Activated CD4-positive, alpha-beta T cell treated with anti-CD3 and anti-CD28 coated beads, Interleukin-2, amount 10 ng/mL, durations not matched to agents 24 days and 14 days (primary cell): Measurements from ENCODE around the gene DOP1B. TPM values are rescaled to one million over a fixed set of nuclear protein-coding genes. Genes with fewer than 3 reads are reported as not detected.
"Not testable (repeated sequence)": the region's sequence is repeated elsewhere in the genome, so short reads cannot be mapped to it uniquely, and the experiment has no call there.

Experiments used
- DNase-seq: peaks from one replicate; pipeline ENCODE4 v3.0.0; 2022
- H3K27ac Mint-ChIP-seq: one replicate; pipeline ENCODE4 v1.8.0; 2022; ENCODE audit warnings: mild to moderate bottlenecking, mixed read lengths
- H3K27me3 Mint-ChIP-seq: one replicate; pipeline ENCODE4 v1.8.0; 2022; ENCODE audit warnings: mixed read lengths
- H3K36me3 Mint-ChIP-seq: one replicate; pipeline ENCODE4 v1.8.0; 2022; ENCODE audit warnings: low read depth, mild to moderate bottlenecking, mixed read lengths
- H3K4me1 Mint-ChIP-seq: one replicate; pipeline ENCODE4 v1.8.0; 2021; ENCODE audit warnings: mixed read lengths
- H3K4me3 Mint-ChIP-seq: one replicate; pipeline ENCODE4 v1.8.0; 2022; ENCODE audit warnings: mild to moderate bottlenecking, moderate library complexity, mixed read lengths
- H3K9me3 Mint-ChIP-seq: one replicate; pipeline ENCODE4 v1.8.0; 2021; ENCODE audit warnings: mixed read lengths
- intact Hi-C: fragments of 100-400 bp; cut with micrococcal nuclease; formaldehyde crosslinking; loops from one replicate; pipeline ENCODE4 v1.15.1; 2023
- total RNA-seq: library from RNA; stranded (reverse); gene quantifications from 2 replicates; pipeline ENCODE4 v1.2.3, GENCODE V29; 2022

The DOP1B gene
- total RNA-seq, 1 donor from 2014 or later = 17.5 TPM

DNA sequence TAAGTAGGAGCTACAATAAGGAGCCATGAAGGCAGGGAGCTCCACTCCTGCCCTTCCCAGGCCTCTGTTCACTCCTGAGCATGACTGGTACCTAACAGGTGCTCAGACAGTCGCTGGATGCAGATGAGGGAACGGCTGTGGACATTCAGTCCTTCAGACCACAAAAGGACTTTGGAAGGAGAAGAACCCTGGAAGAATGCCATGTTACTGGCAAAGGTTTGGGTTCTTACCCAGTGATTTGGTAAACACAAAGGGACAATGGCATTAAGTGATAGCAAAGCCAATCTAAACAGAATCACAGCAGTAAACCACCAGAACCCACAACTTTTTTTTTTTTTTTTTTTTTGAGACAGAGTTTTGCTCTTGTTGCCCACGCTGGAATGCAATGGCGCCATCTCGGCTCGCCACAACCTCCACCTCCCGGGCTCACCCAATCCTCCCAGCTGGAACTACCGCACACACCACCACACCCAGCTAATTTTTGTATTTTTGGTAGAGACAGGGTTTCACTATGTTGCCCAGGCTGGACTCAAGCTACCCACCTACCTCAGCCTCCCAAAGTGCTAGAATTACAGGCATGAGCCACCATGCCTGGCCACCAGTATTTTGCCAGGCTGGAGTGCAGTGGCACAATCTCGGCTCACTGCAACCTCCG lies 29.2 kb upstream of the DOP1B start:
- H3K4me1 Mint-ChIP-seq = peaks cover 20% of the 10 kb centered on the region
- no peak for DNase-seq

DNA sequence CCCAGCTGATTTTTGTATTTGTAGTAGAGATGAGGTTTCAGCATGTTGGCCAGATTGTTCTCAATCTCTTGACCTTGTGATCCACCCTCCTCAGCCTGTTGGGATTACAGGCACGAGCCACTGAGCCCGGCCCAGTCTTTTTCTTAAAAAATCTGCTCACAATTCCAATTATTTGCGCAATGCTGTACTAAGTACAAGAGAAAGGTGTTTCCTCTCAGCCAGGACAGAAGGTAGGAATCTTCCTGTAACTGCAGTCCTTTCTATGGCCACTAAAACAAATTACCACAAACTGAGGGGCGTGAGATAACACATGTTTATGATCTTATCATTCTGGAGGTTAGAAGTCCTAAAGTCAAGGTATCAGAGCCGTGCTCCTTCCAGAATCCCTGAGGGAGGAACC lies 28.6 kb upstream of the DOP1B start:
- peaks cover 3% of the 10 kb centered on the region for H3K36me3 Mint-ChIP-seq
- H3K4me3 Mint-ChIP-seq = no peak overlapping the region

More for the DNA sequence above, 29.2 kb upstream of the DOP1B start:
- Mint-ChIP-seq H3K27ac (no peak overlapping the region), H3K9me3 (no peaks in the 10 kb centered on the region), H3K27me3 (peaks cover 16% of the 10 kb centered on the region), H3K36me3 (peaks cover 3% of the 10 kb centered on the region), H3K4me3 (no peak overlapping the region)
- intact Hi-C loops = no loop called here

DNA sequence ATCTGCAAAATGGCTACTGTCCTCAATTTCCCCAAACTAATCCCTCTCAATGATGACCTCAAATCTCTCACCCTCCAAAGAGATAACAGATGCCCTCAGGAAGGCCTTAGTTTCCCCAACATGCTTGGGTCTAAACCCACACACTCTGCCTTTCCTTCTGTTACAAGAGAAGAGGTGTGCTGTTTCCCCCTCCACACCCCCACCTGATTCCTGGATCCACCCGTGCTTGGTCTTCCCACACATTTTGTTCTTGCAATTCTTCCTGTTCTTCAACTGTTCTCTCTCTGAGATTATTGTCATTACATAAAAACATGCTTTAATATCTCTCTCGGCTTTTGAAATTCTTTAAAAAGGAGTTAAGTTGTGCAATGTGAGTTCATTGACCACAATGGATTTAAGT lies 27.4 kb upstream of the DOP1B start:
- Mint-ChIP-seq H3K4me3 (peak overlapping the region; percentile 37), H3K36me3 (peaks cover 3% of the 10 kb centered on the region), H3K27ac (no peak overlapping the region), H3K27me3 (peaks cover 15% of the 10 kb centered on the region), H3K9me3 (no peaks in the 10 kb centered on the region), H3K4me1 (peaks cover 25% of the 10 kb centered on the region)
- DNase-seq = no peak
- intact Hi-C loops = no loop called here

More for the DNA sequence above, 28.6 kb upstream of the DOP1B start:
- H3K4me1 Mint-ChIP-seq = peaks cover 20% of the 10 kb centered on the region
- no peak overlapping the region for H3K27ac Mint-ChIP-seq
- no peaks in the 10 kb centered on the region for H3K9me3 Mint-ChIP-seq
- intact Hi-C loops = no loop called here
- H3K27me3 Mint-ChIP-seq = peaks cover 15% of the 10 kb centered on the region
- DNase-seq = no peak

DNA sequence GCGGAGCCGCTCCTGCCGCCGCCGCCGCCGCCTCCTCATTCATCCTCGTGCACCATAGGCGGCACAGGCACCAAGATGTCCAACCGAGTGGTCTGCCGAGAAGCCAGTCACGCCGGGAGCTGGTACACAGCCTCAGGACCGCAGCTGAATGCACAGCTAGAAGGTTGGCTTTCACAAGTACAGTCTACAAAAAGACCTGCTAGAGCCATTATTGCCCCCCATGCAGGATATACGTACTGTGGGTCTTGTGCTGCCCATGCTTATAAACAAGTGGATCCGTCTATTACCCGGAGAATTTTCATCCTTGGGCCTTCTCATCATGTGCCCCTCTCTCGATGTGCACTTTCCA lies 26.2 kb upstream of the DOP1B start:
- Mint-ChIP-seq H3K4me1 (peaks cover 26% of the 10 kb centered on the region), H3K27me3 (peaks cover 15% of the 10 kb centered on the region), H3K4me3 (peak overlapping the region; percentile 87), H3K27ac (peak overlapping the region; percentile 84)
- intact Hi-C loops, H3K9me3 Mint-ChIP-seq, DNase-seq, H3K36me3 Mint-ChIP-seq: not testable (repeated sequence)

DNA sequence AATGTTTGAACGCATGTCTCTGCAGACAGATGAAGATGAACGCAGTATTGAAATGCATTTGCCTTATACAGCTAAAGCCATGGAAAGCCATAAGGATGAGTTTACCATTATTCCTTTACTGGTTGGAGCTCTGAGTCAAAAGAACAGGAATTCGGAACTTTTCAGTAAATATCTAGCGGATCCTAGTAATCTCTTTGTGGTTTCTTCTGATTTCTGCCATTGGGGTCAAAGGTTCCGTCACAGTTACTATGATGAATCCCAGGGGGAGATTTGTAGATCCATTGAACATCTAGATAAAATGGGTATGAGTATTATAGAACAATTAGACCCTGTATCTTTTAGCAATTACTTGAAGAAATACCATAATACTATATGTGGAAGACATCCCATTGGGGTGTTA lies 25.8 kb upstream of the DOP1B start:
- DNase-seq, intact Hi-C loops, H3K36me3 Mint-ChIP-seq, H3K9me3 Mint-ChIP-seq, H3K27ac Mint-ChIP-seq: not testable (repeated sequence)
- peak overlapping the region; percentile 87 for H3K4me3 Mint-ChIP-seq
- H3K27me3 Mint-ChIP-seq = peaks cover 15% of the 10 kb centered on the region
- H3K4me1 Mint-ChIP-seq = peaks cover 23% of the 10 kb centered on the region

DNA sequence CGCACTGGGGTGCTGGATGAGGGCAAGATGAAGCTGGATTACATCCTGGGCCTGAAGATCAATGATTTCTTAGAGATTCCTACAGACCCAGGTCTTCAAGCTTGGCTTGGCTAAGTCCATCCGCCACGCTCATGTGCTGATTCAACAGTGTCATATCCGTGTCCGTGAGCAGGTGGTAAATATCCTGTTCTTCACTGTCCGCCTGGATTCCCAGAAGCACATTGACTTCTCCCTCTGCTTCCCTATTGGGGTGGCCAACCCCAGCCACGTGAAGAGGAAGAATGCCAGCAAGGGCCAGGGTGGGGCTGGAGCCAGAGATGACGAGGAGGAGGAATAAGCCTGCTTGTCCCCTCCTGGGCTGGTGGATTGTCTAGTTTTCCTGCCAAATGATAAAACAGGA lies 23.9 kb upstream of the DOP1B start:
- Mint-ChIP-seq H3K36me3 (peaks cover 5% of the 10 kb centered on the region), H3K4me1 (peaks cover 32% of the 10 kb centered on the region), H3K27ac (no peak overlapping the region), H3K4me3 (no peak overlapping the region), H3K9me3 (no peaks in the 10 kb centered on the region), H3K27me3 (peaks cover 11% of the 10 kb centered on the region)
- intact Hi-C loops = no loop called here
- no peak for DNase-seq

DNA sequence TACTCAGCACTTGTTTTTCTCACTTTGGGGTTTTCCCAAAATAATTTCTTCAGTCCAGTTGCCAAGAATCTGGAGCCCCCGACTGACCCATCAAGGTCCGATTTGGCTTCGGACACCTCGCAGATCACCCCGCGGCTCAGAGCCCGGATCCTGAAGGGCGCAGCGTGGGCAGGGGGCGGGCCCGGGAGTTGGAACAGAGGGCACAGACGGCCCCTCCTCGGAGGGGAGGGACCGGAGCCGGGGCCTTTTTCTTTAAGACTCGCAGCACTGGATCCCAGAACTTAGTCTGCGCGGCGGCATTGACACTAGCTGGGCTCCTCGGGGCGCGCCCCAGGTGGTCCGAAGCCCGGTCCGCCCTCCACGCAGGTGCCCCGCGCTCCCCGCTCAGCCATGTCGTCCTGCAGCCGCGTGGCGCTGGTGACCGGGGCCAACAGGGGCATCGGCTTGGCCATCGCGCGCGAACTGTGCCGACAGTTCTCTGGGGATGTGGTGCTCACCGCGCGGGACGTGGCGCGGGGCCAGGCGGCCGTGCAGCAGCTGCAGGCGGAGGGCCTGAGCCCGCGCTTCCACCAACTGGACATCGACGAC lies 21.7 kb upstream of the DOP1B start, which contains the start of gene CBR3:
CBR3 (plus strand) TSS at position 277 of the 588 bp plus-strand sequence; CDS start at position 391, 114 bp downstream.
- intact Hi-C loops = no loop called here
- H3K9me3 Mint-ChIP-seq = no peaks in the 10 kb centered on the region

DNA sequence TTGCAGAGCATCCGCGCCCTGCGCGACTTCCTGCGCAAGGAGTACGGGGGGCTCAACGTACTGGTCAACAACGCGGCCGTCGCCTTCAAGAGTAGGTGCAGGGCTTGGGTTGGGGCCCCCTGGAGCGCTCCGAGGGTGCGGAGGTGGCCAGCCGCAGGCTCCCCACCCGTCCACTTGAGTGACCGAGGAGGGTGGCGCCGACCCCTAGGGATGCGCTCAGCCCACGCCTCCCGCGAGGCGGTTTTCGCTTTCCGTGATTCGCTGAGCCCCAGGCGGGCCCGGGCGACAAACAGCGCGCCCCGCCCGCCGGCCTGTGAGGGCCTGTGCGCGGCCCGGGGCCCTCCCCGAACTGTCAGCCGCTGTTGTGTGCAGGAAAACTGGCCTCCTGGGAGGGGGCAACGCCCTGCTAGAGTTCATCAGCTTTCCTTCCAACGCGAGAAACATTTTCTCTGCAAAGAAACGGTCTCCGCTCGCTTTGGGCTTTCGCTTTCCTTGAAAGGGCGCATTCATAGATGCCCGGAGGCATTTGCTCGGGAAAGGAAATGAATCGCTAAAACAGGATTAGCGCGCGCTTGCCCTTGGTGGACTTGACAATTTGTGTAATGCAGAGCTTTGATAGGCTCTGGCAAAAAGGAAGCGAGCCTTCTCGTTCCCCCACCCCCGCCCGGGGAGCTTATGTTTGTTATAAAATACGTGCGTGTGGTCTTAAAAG lies 21.1 kb upstream of the DOP1B start:
- peaks cover 14% of the 10 kb centered on the region for H3K36me3 Mint-ChIP-seq
- H3K4me1 Mint-ChIP-seq = peaks cover 25% of the 10 kb centered on the region
- no peaks in the 10 kb centered on the region for H3K9me3 Mint-ChIP-seq
- H3K27ac Mint-ChIP-seq = peak overlapping the region; percentile 97
- peak; percentile 93 for DNase-seq
- peak overlapping the region; percentile 95 for H3K4me3 Mint-ChIP-seq
- intact Hi-C loops = loop anchor here (1.0 to 2.0 kb wide), 2 partner anchors 21 to 185 kb away; partner anchors contain the start of genes DOP1B and MORC3
- H3K27me3 Mint-ChIP-seq = peaks cover 4% of the 10 kb centered on the region

More for the DNA sequence above, 21.7 kb upstream of the DOP1B start, which contains the start of gene CBR3:
- H3K27ac Mint-ChIP-seq = peak within 1 kb of the TSS; percentile 97
- H3K4me3 Mint-ChIP-seq = peak within 1 kb of the TSS; percentile 95
- peaks cover 13% of the 10 kb centered on the region for H3K36me3 Mint-ChIP-seq
- peak; percentile 90 for DNase-seq
- peaks cover 4% of the 10 kb centered on the region for H3K27me3 Mint-ChIP-seq
- H3K4me1 Mint-ChIP-seq = peaks cover 28% of the 10 kb centered on the region

DNA sequence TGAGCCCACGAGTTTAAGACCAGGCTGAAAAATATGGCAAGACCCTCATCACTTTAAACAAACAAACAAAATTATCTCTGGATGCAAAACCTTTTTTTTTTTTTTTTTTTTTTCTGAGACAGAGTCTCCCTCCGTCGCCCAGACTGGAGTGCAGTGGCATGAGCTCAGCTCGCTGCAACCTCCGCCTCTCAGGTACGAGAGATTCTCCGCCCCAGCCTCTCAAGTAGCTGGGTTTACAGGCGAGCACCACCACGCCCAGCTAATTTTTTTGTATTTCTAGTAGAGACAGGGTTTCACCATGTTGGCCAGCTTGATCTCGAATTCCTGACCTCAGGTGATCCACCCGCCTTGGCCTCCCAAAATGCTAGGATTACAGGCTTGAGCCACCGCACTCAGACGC lies 16.8 kb upstream of the DOP1B start:
- peaks cover 22% of the 10 kb centered on the region for H3K4me1 Mint-ChIP-seq
- not testable (repeated sequence) for H3K9me3 Mint-ChIP-seq, H3K27me3 Mint-ChIP-seq, H3K27ac Mint-ChIP-seq, H3K4me3 Mint-ChIP-seq, DNase-seq
- H3K36me3 Mint-ChIP-seq = peaks cover 20% of the 10 kb centered on the region
- intact Hi-C loops = loop anchor here (5.0 kb wide), 1 partner anchor 248 kb away; the partner anchor contains the start of gene CHAF1B

DNA sequence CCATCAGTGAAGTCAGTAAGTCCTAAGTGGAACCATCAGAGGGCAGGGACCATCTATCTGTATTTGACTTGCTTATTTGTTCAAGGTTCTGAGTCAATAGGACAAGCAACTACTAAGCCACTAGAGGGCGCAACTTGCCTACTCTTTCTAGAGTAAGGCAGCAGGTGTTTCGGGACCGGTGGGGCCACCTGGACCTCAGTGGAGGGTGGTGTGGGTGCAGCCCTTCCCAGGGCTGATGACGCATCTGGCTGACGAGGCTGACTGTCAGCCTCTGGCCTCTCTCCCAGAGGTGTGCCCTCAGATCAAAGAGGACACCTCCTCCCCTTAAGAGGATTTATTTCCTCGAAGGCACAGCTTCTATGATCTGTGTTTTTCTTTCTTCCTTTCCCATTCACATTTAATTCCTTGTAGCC lies 15.1 kb upstream of the DOP1B start:
- intact Hi-C loops = loop anchor here (1.0 to 5.0 kb wide), 3 partner anchors 68 to 246 kb away; partner anchors contain the start of gene CHAF1B

DNA sequence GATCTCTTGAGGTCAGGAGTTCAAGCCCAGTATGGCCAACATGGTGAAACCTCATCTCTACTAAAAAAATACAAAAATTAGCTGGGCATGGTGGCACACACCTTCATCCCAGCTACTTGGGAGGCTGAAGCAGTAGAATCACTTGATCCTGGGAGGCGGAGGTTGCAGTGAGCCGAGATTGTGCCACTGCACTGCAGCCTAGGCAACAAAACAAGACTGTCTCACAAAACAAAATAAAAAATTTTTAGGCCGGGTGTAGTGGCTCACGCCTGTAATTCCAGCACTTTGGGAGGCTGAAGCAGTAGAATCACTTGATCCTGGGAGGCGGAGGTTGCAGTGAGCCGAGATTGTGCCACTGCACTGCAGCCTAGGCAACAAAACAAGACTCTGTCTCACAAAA lies 12.4 kb upstream of the DOP1B start:
- H3K4me3 Mint-ChIP-seq, H3K27ac Mint-ChIP-seq, DNase-seq, H3K27me3 Mint-ChIP-seq, H3K9me3 Mint-ChIP-seq: not testable (repeated sequence)
- Mint-ChIP-seq H3K36me3 (peaks cover 22% of the 10 kb centered on the region), H3K4me1 (peaks cover 19% of the 10 kb centered on the region)
- intact Hi-C loops = loop anchor here (5.0 kb wide), 1 partner anchor 243 kb away; the partner anchor contains the start of gene CHAF1B

More for the DNA sequence above, 15.1 kb upstream of the DOP1B start:
- Mint-ChIP-seq H3K9me3 (no peaks in the 10 kb centered on the region), H3K36me3 (peaks cover 27% of the 10 kb centered on the region), H3K4me1 (peaks cover 23% of the 10 kb centered on the region), H3K27ac (peak overlapping the region; percentile 18), H3K27me3 (no peaks in the 10 kb centered on the region), H3K4me3 (no peak overlapping the region)
- DNase-seq = peak; percentile 95

DNA sequence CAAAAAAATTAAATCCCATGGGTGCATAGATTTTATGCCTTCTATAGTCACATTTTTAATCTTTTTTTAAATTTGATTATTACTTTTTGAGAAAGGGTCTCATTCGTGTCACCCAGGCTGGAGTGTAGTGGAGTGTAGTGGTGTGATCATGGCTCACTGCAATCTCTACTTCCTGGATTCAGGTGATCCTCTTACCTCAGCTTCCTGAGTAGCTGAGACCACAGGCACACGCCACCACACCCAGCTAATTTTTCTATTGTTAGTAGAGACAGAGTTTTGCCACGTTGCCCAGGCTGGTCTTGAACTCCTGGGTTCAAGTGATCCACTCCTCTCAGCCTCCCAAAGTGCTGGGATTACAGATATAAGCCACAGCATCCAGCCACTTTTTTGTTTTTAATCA lies 11.4 kb upstream of the DOP1B start:
- DNase-seq = peak; percentile 73
- H3K27me3 Mint-ChIP-seq = no peaks in the 10 kb centered on the region
- H3K27ac Mint-ChIP-seq = no peak overlapping the region
- intact Hi-C loops = no loop called here
- peaks cover 27% of the 10 kb centered on the region for H3K4me1 Mint-ChIP-seq
- no peak overlapping the region for H3K4me3 Mint-ChIP-seq
- H3K36me3 Mint-ChIP-seq = peaks cover 18% of the 10 kb centered on the region
- H3K9me3 Mint-ChIP-seq = no peaks in the 10 kb centered on the region

DNA sequence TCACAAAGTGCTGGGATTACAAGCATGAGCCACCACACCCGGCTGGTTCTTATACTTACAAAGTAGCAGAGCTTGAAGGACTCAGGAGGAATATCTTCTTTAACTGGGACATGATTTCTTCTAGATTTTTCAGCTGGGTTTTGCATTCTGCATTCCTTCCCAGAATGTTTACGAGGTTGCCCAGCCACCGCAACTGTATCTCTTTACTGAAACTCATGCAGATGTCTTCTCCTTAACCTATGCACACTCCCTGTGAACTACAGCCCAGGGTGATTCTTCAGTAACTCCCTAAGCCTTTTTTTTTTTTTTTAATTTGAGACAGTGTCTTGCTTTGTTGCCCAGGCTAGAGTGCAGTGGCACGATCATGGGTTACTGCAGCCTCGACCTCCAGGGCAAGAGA lies 8.7 kb upstream of the DOP1B start:
- intact Hi-C loops = no loop called here
- H3K4me1 Mint-ChIP-seq = peaks cover 25% of the 10 kb centered on the region
- H3K27me3 Mint-ChIP-seq = peaks cover 2% of the 10 kb centered on the region

DNA sequence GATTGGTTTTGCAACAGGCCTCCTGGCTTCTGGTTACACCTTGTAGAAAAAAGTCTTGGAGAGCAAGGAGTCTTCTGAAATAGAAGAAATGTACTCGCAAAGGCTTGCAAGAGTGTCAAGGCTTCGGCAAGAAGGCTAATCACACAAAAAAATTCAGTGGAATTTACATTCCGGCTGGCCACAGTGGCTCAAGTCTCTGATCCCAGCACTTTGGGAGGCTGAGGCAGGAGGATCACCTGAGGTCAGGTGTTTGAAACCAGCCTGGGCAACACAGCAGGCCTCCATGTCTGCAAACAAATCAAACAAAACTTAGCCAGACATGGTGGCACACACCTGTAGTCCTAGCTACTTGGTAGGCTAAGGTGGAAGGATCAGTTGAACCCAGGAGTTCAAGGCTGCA lies 7.7 kb upstream of the DOP1B start:
- Mint-ChIP-seq H3K36me3 (peaks cover 13% of the 10 kb centered on the region), H3K4me3 (no peak overlapping the region), H3K27ac (no peak overlapping the region), H3K9me3 (no peaks in the 10 kb centered on the region), H3K4me1 (peaks cover 29% of the 10 kb centered on the region), H3K27me3 (peaks cover 5% of the 10 kb centered on the region)
- intact Hi-C loops = no loop called here
- DNase-seq = no peak

More for the DNA sequence above, 8.7 kb upstream of the DOP1B start:
- no peak overlapping the region for H3K27ac Mint-ChIP-seq
- H3K9me3 Mint-ChIP-seq = no peaks in the 10 kb centered on the region
- H3K4me3 Mint-ChIP-seq = no peak overlapping the region
- no peak for DNase-seq
- H3K36me3 Mint-ChIP-seq = peaks cover 11% of the 10 kb centered on the region
